GM12865 (cell line): ENCODE data around the gene CCDC12.
A peak's percentile ranks its signal among the peaks of the same experiment; 100 is the strongest.

ENCODE experiments used
- DNase-seq: peaks from one replicate; pipeline ENCODE4 v3.0.0; 2010; ENCODE audit warnings: low read depth
- H3K4me3 ChIP-seq: 2 replicates; pipeline ENCODE4 v1.5.1; 2011; ENCODE audit warnings: mild to moderate bottlenecking, low read depth, low read length, control low read depth
- TF ChIP-seq, protein P1 (sequence below): IDR thresholded peaks from 2 replicates; pipeline ENCODE4 v1.5.1; 2011; ENCODE audit warnings: low read length, control low read depth, low read depth, inconsistent platforms; ENCODE audit not compliant: insufficient read depth; ENCODE audit errors: missing control alignments

CCDC12 gene

DNA sequence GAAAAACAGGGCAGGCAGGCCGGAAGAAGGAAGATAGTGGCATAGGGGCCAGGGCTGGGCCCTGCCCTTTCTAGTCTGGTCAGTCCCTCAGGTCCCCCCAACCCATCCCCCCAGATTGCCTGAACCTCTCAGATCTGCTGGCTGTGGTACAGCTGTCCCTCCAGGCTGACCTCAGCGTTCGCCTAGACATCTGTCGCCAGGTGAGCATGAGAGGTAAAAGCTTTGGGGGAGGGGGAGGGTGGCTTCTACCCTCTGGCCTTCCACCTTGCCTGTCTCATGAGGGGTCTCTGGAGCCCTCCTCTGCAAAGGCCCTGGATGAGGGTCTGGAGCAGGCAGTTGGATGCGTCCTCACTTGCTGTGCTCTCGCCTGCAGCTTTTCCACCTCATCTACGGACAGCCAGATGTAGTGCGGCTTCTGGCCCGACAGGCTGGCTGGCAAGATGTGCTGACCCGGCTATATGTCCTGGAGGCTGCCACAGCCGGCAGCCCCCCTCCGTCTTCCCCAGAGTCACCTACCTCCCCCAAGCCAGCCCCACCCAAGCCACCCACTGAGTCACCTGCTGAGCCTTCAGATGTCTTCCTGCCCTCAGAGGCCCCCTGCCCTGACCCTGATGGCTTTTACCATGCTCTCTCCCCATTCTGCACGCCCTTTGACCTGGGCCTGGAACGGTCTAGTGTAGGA is 23.1 kb upstream of the CCDC12 start:
- H3K4me3 ChIP-seq, result no peak overlapping the region
- TF ChIP-seq, protein P1, sequence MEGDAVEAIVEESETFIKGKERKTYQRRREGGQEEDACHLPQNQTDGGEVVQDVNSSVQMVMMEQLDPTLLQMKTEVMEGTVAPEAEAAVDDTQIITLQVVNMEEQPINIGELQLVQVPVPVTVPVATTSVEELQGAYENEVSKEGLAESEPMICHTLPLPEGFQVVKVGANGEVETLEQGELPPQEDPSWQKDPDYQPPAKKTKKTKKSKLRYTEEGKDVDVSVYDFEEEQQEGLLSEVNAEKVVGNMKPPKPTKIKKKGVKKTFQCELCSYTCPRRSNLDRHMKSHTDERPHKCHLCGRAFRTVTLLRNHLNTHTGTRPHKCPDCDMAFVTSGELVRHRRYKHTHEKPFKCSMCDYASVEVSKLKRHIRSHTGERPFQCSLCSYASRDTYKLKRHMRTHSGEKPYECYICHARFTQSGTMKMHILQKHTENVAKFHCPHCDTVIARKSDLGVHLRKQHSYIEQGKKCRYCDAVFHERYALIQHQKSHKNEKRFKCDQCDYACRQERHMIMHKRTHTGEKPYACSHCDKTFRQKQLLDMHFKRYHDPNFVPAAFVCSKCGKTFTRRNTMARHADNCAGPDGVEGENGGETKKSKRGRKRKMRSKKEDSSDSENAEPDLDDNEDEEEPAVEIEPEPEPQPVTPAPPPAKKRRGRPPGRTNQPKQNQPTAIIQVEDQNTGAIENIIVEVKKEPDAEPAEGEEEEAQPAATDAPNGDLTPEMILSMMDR, result no peak
- no peak for DNase-seq

DNA sequence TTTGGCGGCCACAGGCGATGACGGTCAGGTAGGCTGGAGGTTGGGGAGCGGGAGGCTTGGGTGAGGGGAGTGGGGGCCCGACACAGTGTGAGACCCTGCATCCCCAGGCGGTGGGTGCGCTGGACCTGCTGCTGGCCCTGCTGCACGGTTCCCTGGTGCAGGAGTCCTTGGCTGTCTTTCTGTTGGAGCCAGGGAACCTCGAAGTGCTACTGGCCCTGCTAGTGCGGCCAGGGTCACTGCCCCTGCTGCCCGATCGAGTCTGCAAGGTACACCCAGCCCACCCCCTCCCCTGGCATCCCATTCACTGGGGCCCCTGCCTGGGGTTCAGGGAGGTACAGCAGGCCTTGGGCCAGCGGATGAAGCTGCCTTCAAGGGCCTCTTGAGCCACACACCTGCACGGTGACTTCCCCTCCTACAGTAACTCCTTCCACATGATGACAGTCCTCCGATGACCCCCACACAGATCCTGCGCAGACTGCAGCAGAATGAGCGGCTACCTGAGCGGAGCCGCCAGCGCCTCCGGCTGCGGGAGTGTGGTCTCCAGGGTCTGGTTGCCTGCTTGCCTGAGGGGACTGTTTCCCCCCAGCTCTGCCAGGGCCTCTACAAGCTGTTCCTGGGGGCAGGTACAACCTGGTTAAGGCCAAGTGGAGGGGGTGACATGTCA is 22.4 kb upstream of the CCDC12 start:
- H3K4me3 ChIP-seq, result no peak overlapping the region
- TF ChIP-seq, protein P1, result no peak
- DNase-seq, result no peak

DNA sequence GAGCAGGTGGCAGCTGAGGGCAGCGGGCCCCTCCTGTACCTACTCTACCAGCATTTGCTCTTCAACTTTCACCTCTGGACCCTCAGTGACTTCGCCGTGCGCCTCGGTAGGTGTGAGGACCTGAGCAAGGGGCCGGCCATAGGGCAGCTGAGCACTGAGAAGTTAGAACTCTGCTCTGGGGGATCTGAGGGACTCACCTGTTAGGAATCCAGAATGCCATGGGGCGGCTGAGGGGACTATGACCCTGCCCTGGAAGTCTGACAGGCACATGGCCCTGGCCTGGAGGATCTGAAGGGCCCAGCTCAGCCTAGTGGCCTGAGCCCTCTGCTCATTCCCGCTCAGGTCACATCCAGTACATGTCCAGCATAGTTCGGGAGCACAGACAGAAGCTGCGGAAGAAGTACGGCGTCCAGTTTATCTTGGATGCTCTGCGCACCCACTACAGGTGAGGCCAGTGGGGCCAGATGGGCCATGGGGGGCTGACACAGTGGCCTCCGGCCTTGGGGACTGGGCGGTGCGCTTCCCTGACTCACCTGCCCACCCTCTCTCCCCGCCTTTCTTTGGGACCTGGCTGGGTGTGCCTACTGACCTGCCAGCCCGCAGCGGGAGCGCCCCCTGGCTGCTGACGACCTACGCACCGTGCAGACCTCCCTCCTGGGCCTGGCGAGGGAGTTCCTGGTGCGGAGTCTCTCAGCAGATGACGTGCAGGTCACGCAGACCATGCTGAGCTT is 21.7 kb upstream of the CCDC12 start:
- no peak overlapping the region for H3K4me3 ChIP-seq
- DNase-seq, result peak; percentile 83
- TF ChIP-seq, protein P1, result peak; percentile 93

DNA sequence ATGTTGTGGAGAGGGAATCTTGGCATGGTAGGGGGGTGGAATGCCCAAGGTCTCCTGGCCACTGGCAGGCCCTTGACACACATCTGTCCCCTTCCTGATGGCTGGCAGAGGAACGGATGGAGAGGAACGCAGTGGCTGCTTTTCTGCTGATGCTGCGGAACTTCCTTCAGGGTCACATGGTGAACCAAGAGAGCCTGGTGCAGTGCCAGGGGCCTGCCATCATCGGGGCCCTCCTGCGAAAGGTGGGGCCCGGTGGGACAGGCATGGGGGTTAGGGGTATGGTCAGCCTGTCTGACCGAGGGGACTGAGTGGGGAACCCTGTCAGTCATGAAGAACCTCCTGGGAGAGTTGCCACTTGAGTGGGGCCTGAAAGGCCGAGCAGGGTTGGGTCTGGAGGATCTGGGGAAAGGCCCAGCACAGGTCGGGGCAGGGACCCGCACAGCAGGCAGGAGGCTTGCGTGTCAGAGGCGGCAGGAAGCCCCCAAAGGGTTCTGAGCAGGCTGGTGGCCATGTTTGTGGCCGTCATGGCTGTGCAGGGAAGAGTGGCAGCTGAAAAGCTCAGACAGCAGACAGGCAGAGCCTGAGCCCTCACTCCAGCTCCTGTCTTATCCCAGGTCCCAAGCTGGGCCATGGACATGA is 21.0 kb upstream of the CCDC12 start:
- no peak overlapping the region for H3K4me3 ChIP-seq
- no peak for DNase-seq
- TF ChIP-seq, protein P1, result no peak

DNA sequence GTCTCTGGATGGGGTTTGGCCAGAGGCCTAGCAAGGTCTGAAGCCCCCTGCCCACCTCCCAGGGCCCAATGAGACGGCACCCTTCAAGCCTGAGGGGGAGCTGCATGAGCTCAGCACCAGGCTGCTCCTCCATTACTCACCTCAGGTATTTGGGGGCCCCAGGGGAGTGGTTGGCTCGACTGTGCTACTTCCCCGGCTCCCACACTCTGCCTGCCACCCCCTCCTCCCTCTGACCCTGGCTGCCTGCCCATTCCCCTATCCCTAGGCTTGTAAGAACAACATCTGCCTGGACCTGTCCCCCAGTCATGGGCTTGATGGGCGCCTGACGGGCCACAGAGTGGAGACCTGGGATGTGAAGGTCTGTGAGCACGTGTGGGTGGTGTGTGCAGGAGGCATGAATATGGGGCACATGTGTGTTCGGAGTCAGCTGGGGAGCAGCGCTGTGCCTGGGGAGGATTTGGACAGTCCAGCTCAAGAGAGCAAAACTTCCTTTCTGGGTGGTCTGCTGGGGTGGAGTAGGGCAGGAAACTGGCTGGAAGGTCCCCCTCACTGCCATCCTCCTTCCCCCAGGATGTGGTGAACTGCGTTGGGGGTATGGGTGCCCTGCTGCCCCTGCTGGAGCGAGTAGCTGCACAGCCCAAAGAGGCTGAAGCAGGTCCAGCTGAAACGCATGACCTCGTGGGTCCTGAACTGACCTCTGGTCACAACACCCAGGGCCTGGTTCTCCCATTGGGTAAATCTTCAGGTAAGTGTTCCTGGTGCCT is 20.3 kb upstream of the CCDC12 start:
- TF ChIP-seq, protein P1, result no peak
- no peak for DNase-seq
- no peak overlapping the region for H3K4me3 ChIP-seq

DNA sequence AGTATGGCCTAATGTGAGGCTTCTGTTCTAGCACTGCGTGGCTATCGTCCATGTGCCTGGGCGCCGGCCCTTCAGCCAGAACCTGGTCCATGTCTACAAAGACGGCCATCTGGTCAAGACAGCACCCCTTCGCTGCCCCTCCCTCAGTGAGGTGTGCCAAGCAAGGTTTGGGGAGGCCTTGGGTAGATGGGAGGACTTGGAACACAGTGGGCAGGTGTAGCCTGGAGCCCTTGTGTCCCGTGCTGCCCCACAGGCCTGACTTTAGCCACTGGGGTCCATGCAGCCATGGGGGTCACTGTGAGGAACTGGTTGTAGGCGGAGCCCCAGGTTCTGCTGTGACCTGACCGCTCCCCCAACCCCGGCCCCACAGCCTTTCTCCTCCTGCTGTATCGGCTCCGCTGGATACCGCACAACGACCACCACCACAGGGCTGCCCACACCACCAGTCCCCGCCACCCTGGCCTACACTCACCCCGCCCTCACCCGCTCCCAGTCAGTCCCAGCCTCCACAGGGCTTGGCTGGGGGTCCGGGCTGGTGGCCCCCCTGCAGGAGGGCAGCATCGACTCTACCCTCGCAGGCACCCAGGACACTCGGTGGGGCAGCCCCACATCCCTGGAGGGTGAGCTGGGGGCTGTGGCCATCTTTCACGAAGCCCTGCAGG is 19.5 kb upstream of the CCDC12 start:
- TF ChIP-seq, protein P1, result no peak
- H3K4me3 ChIP-seq, result no peak overlapping the region
- DNase-seq, result no peak
